SK-N-SH treated with all-trans-retinoic acid at 6 μM for 48 hours (cell line): Measurements from ENCODE around the gene LSM14A.

Experiments
- ATAC-seq: fragments of 200-7000 bp; cut with Tn5 transposase; 3 replicates; pipeline ENCODE4 v1.9.1; 2020; ENCODE audit warnings: mild to moderate bottlenecking, moderate library complexity
- CREB5 ChIP-seq: fragments of 250-450 bp; sonication (Bioruptor Pico); IDR thresholded peaks from 2 replicates; pipeline ENCODE4 v1.5.1; 2020; ENCODE audit warnings: low read depth, mild to moderate bottlenecking, moderate library complexity
- CSDC2 ChIP-seq: fragments of 250-450 bp; sonication (Bioruptor Pico); IDR thresholded peaks from 2 replicates; pipeline ENCODE4 v1.5.0; 2020; ENCODE audit warnings: mild to moderate bottlenecking, moderate library complexity
- CSRNP3 ChIP-seq: fragments of 250-450 bp; sonication (Bioruptor Pico); IDR thresholded peaks from 2 replicates; pipeline ENCODE4 v1.5.1; 2021; ENCODE audit warnings: mild to moderate bottlenecking, moderate library complexity
- ISL1 ChIP-seq: fragments of 250-450 bp; sonication (Bioruptor Pico); IDR thresholded peaks from 2 replicates; pipeline ENCODE4 v2.1.2; 2022; ENCODE audit warnings: mild to moderate bottlenecking, moderate library complexity
- PATZ1 ChIP-seq: fragments of 250-450 bp; sonication (Bioruptor Pico); IDR thresholded peaks from 2 replicates; pipeline ENCODE4 v1.8.0; 2020; ENCODE audit warnings: mild to moderate bottlenecking, moderate library complexity, borderline replicate concordance
- POU6F1 ChIP-seq: fragments of 250-450 bp; sonication (Bioruptor Pico); IDR thresholded peaks from 2 replicates; pipeline ENCODE4 v1.8.0; 2021; ENCODE audit warnings: low read depth, mild to moderate bottlenecking, moderate library complexity, borderline replicate concordance
- PPARA ChIP-seq: fragments of 250-450 bp; sonication (Bioruptor Pico); IDR thresholded peaks from 2 replicates; pipeline ENCODE4 v1.5.0; 2020; ENCODE audit warnings: mild to moderate bottlenecking, borderline replicate concordance
- RARB ChIP-seq: fragments of 250-450 bp; sonication (Bioruptor Pico); IDR thresholded peaks from 2 replicates; pipeline ENCODE4 v1.8.0; 2021; ENCODE audit warnings: mild to moderate bottlenecking, moderate library complexity
- SNAI2 ChIP-seq: fragments of 250-450 bp; sonication (Bioruptor Pico); IDR thresholded peaks from 2 replicates; pipeline ENCODE4 v1.5.0; 2020; ENCODE audit warnings: mild to moderate bottlenecking, moderate library complexity
- TCF4 ChIP-seq: fragments of 250-450 bp; sonication (Bioruptor Pico); IDR thresholded peaks from 2 replicates; pipeline ENCODE4 v1.8.0; 2021; ENCODE audit warnings: mild to moderate bottlenecking, moderate library complexity, borderline replicate concordance
- TOX ChIP-seq: fragments of 250-450 bp; sonication (Bioruptor Pico); IDR thresholded peaks from 2 replicates; pipeline ENCODE4 v1.8.0; 2021; ENCODE audit warnings: mild to moderate bottlenecking, moderate library complexity, borderline replicate concordance
- TSHZ2 ChIP-seq: fragments of 250-450 bp; sonication (Bioruptor Pico); IDR thresholded peaks from 2 replicates; pipeline ENCODE4 v1.5.0; 2020; ENCODE audit warnings: mild to moderate bottlenecking, moderate library complexity
- ZC3H10 ChIP-seq: fragments of 250-450 bp; sonication (Bioruptor Pico); IDR thresholded peaks from 2 replicates; pipeline ENCODE4 v1.5.1; 2021; ENCODE audit warnings: mild to moderate bottlenecking, moderate library complexity
- ZFP30 ChIP-seq: fragments of 450-650 bp; formaldehyde crosslinking; IDR thresholded peaks from 2 replicates; pipeline ENCODE4 v1.5.0; 2022; ENCODE audit warnings: mild to moderate bottlenecking, moderate library complexity
- ZNF565 ChIP-seq: fragments of 450-650 bp; formaldehyde crosslinking; conservative IDR thresholded peaks from 2 replicates; pipeline ENCODE4 v1.5.0; 2020; ENCODE audit warnings: low read depth, mild to moderate bottlenecking, moderate library complexity
- ZNF70 ChIP-seq: fragments of 450-650 bp; formaldehyde crosslinking; IDR thresholded peaks from 2 replicates; pipeline ENCODE4 v1.5.0; 2020; ENCODE audit warnings: mild to moderate bottlenecking, moderate library complexity
- ZNF8 ChIP-seq: fragments of 450-650 bp; formaldehyde crosslinking; IDR thresholded peaks from 2 replicates; pipeline ENCODE4 v1.5.0; 2020; ENCODE audit warnings: mild to moderate bottlenecking, moderate library complexity

The LSM14A gene

GRCh38 chr19:34126966-34127365, 45.3 kb upstream of the LSM14A start:
- ATAC-seq, result no peak
- no peak for TF ChIP-seq ZFP30 (CRISPR knock-in tag)
- no peak for TF ChIP-seq CREB5
- no peak for TF ChIP-seq POU6F1
- no peak for TF ChIP-seq PPARA (CRISPR knock-in tag)
- no peak for TF ChIP-seq TOX
- TF ChIP-seq ISL1 (CRISPR knock-in tag), result no peak
- no peak for TF ChIP-seq CSRNP3 (CRISPR knock-in tag)
- TF ChIP-seq ZNF8 (CRISPR knock-in tag), result no peak
- TF ChIP-seq TCF4 (CRISPR knock-in tag), result no peak
- no peak for TF ChIP-seq PATZ1 (CRISPR knock-in tag)
- no peak for TF ChIP-seq ZC3H10 (CRISPR knock-in tag)
- TF ChIP-seq ZNF70 (CRISPR knock-in tag), result no peak
- no peak for TF ChIP-seq SNAI2 (CRISPR knock-in tag)

GRCh38 chr19:34127684-34128189, 44.6 kb upstream of the LSM14A start:
- TF ChIP-seq ZNF565 (CRISPR knock-in tag), result no peak
- no peak for TF ChIP-seq SNAI2 (CRISPR knock-in tag)
- TF ChIP-seq POU6F1, result no peak
- no peak for ATAC-seq

GRCh38 chr19:34128558-34129250, 43.6 kb upstream of the LSM14A start:
- ATAC-seq, result no peak
- no peak for TF ChIP-seq RARB (CRISPR knock-in tag)
- TF ChIP-seq TSHZ2 (CRISPR knock-in tag), result no peak
- TF ChIP-seq ZNF565 (CRISPR knock-in tag), result no peak
- no peak for TF ChIP-seq CSDC2 (CRISPR knock-in tag)
- no peak for TF ChIP-seq TOX
- no peak for TF ChIP-seq PPARA (CRISPR knock-in tag)
- no peak for TF ChIP-seq ZNF8 (CRISPR knock-in tag)
- TF ChIP-seq POU6F1, result no peak
